Lower leg skin (tissue), 3 donors: ENCODE results near the gene RDH14.

Experiments used
- POLR2A ChIP-seq, 2 donors: fragments of 450-650 bp; IDR thresholded peaks; one replicate each; pipeline ENCODE4 v1.6.1; 2016 to 2017; ENCODE audit warnings: antibody characterized with exemption in 2 of 2, mild to moderate bottlenecking in 1 of 2, moderate library complexity in 1 of 2
- TF ChIP-seq, protein P1 (sequence below), 3 donors: fragments of 450-650 bp; IDR thresholded peaks; one replicate each; pipeline ENCODE4 v1.5.1; 2016; ENCODE audit warnings: antibody characterized with exemption in 3 of 3, mild to moderate bottlenecking in 3 of 3, moderate library complexity in 2 of 3

DNA sequence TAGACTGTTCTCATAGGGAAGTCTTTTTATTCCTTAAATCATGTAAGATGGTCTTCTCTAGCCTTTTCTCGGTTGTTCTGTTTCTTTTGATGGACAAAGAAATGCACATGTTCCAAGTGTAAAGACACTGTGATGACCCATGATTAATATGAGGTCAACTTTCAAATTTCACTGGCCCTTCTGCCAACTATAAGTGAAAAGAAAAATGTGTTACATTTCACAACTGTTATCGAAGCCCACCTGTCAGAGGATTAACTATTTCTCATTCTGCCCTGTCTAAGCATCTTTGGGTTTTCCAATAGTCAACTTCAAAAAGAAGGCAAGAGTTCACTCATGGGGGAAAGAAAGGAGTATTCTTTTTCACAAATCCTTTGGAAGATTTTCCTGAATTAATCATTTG lies 3.3 kb downstream of the RDH14 start:
- TF ChIP-seq, protein P1, sequence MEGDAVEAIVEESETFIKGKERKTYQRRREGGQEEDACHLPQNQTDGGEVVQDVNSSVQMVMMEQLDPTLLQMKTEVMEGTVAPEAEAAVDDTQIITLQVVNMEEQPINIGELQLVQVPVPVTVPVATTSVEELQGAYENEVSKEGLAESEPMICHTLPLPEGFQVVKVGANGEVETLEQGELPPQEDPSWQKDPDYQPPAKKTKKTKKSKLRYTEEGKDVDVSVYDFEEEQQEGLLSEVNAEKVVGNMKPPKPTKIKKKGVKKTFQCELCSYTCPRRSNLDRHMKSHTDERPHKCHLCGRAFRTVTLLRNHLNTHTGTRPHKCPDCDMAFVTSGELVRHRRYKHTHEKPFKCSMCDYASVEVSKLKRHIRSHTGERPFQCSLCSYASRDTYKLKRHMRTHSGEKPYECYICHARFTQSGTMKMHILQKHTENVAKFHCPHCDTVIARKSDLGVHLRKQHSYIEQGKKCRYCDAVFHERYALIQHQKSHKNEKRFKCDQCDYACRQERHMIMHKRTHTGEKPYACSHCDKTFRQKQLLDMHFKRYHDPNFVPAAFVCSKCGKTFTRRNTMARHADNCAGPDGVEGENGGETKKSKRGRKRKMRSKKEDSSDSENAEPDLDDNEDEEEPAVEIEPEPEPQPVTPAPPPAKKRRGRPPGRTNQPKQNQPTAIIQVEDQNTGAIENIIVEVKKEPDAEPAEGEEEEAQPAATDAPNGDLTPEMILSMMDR (IDR thresholded peaks at IDR 0.05), result no peak
- TF ChIP-seq POLR2A (IDR thresholded peaks at IDR 0.05), result no peak
